Measurements from ENCODE around the gene TRIM63. TPM values are rescaled to one million over a fixed set of nuclear protein-coding genes. Genes with fewer than 3 reads are reported as not detected.

TRIM63 gene
- total and polyA plus RNA-seq, 2 of the 13 experiments (the other 11 are each of a cell fraction or from before 2014, with no cell fraction given), result not detected

DNA sequence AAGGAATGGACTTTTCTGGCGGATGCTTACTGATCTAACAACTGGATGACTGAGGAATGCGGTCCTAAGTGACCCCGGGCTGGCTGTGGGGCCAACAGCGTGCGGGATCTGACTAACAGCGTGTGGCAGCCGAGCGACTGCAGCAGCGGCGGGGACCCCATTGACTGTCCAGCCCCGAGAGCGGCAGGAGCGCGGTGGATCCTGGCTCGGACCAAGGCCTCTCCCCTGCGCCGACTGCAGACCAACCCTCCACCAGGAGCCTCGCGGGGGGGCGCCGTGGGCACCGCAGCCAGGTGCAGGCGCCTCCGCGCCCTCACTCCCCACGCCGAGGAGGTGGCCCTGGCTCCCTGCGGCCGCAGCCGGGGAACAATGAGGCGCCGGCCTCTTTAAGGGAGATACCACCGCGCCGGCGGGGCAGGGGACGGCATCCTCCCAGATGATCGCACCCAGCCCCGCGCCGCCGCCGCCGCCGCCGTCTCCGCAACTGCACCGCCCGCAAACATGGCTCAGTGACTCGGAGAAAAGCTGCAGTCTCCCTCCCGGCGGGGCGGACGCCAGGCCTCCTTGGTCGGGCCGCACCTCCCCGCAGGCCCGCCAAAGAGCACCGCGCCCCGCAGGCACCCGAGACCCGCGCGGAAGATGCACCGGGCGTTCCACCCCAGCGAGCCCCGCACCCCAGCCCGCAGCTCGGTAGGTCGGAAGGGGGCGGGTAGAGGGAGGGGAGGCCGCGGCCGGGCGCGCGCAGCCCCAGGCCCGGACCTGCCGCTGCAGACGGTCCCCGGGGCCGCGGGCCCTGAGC, 43.5 kb upstream of the TRIM63 start (continued):
- TF ChIP-seq POGK (CRISPR knock-in tag; conservative IDR thresholded peaks at IDR 0.05) (peak; percentile 73), ZNF547 (CRISPR knock-in tag; IDR thresholded peaks at IDR 0.05) (no peak), SIX4 (CRISPR knock-in tag; IDR thresholded peaks at IDR 0.05) (no peak), ZNF839 (CRISPR knock-in tag; IDR thresholded peaks at IDR 0.05; ENCODE audit: borderline replicate concordance) (no peak; the same call in 1 of the 2 replicates), CEBPG (CRISPR knock-in tag; IDR thresholded peaks at IDR 0.05) (no peak), GPBP1L1 (CRISPR knock-in tag; IDR thresholded peaks at IDR 0.05) (no peak), FOXA3 (CRISPR knock-in tag; IDR thresholded peaks at IDR 0.05) (no peak), SPEN (CRISPR knock-in tag; IDR thresholded peaks at IDR 0.05; ENCODE audit: low read depth) (peak; percentile 56; the same call in 1 of the 2 replicates), ZNF446 (CRISPR knock-in tag; IDR thresholded peaks at IDR 0.05) (no peak; the same call in none of the 2 replicates), ZNF430 (CRISPR knock-in tag; IDR thresholded peaks at IDR 0.05) (no peak), FOXP1 (IDR thresholded peaks at IDR 0.05) (no peak), FOXP1 (CRISPR knock-in tag; IDR thresholded peaks at IDR 0.05) (no peak), GATAD2A (CRISPR knock-in tag; IDR thresholded peaks at IDR 0.05) (peak; percentile 58), ZNF615 (CRISPR knock-in tag; IDR thresholded peaks at IDR 0.05; ENCODE audit: borderline replicate concordance) (no peak), POLR2AphosphoS5 (IDR thresholded peaks at IDR 0.05; ENCODE audit: low read depth, low read length) (no peak), CREB1 (IDR thresholded peaks at IDR 0.05) (no peak), CREB1 (CRISPR knock-in tag; IDR thresholded peaks at IDR 0.05) (no peak; the same call in 1 of the 2 replicates), ZNF225 (CRISPR knock-in tag; IDR thresholded peaks at IDR 0.05) (peak; percentile 65; the same call in 1 of the 2 replicates), ZNF282 (IDR thresholded peaks at IDR 0.05; ENCODE audit: partially characterized antibody) (no peak), SNAPC2 (CRISPR knock-in tag; IDR thresholded peaks at IDR 0.05) (0 out of 2 replicates have a peak, but pooled peaks have one; percentile 11), FOXK1 (CRISPR knock-in tag; IDR thresholded peaks at IDR 0.05; ENCODE audit: borderline replicate concordance, low read depth) (no peak), TMF1 (CRISPR knock-in tag; IDR thresholded peaks at IDR 0.05; ENCODE audit: low read depth) (0 out of 2 replicates have a peak, but pooled peaks have one; percentile 1), HMG20B (CRISPR knock-in tag; conservative IDR thresholded peaks at IDR 0.05) (no peak), ZC3H13 (CRISPR knock-in tag; IDR thresholded peaks at IDR 0.05) (0 out of 2 replicates have a peak, but pooled peaks have one; percentile 33)
- TF ChIP-seq, protein P1, sequence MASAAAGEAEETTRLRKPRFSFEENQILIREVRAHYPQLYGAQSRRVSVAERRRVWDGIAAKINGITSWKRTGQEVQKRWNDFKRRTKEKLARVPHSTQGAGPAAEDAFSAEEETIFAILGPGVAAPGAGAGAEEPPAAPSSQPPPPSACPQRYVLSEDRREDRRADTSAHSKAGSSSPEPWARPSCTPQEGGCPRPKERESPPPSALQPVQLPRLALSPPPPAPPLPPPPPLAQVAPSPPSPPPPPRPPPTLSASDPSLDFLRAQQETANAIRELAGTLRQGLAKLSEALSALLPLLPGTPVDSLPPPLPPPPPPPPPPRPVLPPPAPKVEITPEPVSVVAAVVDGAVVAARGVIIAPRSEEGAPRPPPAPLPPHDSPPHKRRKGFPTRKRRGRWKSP (CRISPR knock-in tag; IDR thresholded peaks at IDR 0.05), result no peak
- TF ChIP-seq, protein P2, sequence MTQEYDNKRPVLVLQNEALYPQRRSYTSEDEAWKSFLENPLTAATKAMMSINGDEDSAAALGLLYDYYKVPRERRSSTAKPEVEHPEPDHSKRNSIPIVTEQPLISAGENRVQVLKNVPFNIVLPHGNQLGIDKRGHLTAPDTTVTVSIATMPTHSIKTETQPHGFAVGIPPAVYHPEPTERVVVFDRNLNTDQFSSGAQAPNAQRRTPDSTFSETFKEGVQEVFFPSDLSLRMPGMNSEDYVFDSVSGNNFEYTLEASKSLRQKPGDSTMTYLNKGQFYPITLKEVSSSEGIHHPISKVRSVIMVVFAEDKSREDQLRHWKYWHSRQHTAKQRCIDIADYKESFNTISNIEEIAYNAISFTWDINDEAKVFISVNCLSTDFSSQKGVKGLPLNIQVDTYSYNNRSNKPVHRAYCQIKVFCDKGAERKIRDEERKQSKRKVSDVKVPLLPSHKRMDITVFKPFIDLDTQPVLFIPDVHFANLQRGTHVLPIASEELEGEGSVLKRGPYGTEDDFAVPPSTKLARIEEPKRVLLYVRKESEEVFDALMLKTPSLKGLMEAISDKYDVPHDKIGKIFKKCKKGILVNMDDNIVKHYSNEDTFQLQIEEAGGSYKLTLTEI (CRISPR knock-in tag; conservative IDR thresholded peaks at IDR 0.05), result no peak
